ENCODE results near the gene JUNB. TPM values are rescaled to one million over a fixed set of nuclear protein-coding genes. Genes with fewer than 3 reads are reported as not detected.
A peak's percentile ranks its signal among the peaks of the same experiment; 100 is the strongest.

The JUNB gene
- total RNA-seq, 1 donor: 87.9 TPM

DNA sequence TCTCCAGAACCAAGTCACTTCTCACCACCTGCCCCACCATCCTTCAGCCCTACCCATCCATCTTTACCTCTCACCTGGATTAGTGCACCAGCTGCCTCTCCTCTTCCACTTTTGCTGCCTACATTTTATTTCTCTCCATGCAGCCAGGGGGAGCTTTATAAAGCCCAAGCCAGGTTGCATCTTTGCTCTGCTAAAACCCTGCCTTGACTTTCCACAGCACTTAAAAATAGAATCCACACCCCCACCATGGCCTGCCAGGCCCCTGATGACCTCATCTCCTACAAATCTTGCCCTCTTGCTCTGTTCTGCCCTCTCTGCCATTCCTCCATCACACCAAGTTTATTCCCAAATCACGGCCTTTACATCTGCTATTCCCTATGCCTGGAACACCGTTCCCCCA lies 17.7 kb upstream of the JUNB start:
- H3K4me3 ChIP-seq (ENCODE audit: low read depth, low read length): no peak overlapping the region
- peak; percentile 58 for TF ChIP-seq CTCF (IDR thresholded peaks at IDR 0.05; ENCODE audit: insufficient read depth, low read length)

GRCh38 chr19:12774588-12775555 lies 16.4 kb upstream of the JUNB start, which contains the start of gene HOOK2:
Gene HOOK2 (minus strand): TSS chr19:12775552. CDS start chr19:12775449, 103 bp downstream.
- TF ChIP-seq CTCF (IDR thresholded peaks at IDR 0.05; ENCODE audit: insufficient read depth, low read length): no peak
- H3K4me3 ChIP-seq (ENCODE audit: low read depth, low read length): peak within 1 kb of the TSS; percentile 84
- DNase-seq (ENCODE audit: low read depth): no peak

More for the DNA sequence above, 17.7 kb upstream of the JUNB start:
- peak; percentile 55 for DNase-seq (ENCODE audit: low read depth)

DNA sequence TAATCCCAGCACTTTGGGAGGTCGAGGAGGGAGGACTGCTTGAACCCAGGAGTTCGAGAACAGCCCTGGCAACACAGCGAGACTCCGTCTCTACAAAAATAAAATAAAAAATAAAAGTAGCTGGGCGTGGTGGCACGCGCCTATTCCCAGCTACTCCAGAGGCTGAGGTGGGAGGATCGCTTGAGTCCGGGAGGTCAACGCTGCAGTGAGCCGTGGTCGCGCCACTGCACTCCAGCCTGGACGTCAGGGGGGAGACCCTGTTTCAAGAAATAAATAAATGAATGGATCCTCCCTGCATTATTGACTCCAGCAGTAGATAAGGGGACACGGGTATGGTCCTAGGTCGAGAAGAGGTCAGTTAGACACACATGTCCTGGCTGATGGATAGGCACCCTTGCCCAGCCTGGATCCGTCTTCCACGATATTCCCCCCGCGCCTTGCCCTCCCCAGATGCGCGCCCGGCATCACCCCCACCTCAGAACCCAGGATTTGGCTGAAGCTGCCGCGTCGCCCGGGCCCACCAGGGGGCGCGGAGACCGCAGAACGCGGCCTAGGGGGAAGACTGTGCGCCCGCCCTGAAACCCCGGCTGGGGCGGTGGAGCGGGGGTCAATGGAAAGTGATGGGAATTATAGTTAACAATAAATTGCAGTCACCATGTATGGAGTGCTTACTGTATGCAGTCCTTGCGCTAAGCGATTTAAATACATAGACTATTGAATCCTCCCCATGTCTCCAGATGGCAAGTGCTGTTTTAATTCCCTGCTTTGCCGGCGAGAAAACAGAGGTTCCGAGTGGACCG lies 13.9 kb upstream of the JUNB start:
- H3K4me3 ChIP-seq (ENCODE audit: low read depth, low read length): peak overlapping the region; percentile 77
- peak; percentile 96 for TF ChIP-seq CTCF (IDR thresholded peaks at IDR 0.05; ENCODE audit: insufficient read depth, low read length)
- peak; percentile 80 for DNase-seq (ENCODE audit: low read depth)

- DNase-seq (ENCODE audit: low read depth): peak; percentile 85
- TF ChIP-seq CTCF (IDR thresholded peaks at IDR 0.05; ENCODE audit: insufficient read depth, low read length): no peak
- peak overlapping the region; percentile 77 for H3K4me3 ChIP-seq (ENCODE audit: low read depth, low read length)
Measured at GRCh38 chr19:12778017-12778904, 13.0 kb upstream of the JUNB start.

- peak overlapping the region; percentile 77 for H3K4me3 ChIP-seq (ENCODE audit: low read depth, low read length)
- no peak for TF ChIP-seq CTCF (IDR thresholded peaks at IDR 0.05; ENCODE audit: insufficient read depth, low read length)
- no peak for DNase-seq (ENCODE audit: low read depth)
Measured at GRCh38 chr19:12778905-12779161, 12.5 kb upstream of the JUNB start.
